Smooth muscle cell (in vitro differentiated cells): ENCODE results near the gene DYSF. TPM values are rescaled to one million over a fixed set of nuclear protein-coding genes. Genes with fewer than 3 reads are reported as not detected.

Experiments used
- DNase-seq: peaks from one replicate; lab custom pipeline; 2025; ENCODE audit not compliant: unreplicated experiment; lab: John Stamatoyannopoulos, UW
- H2AFZ ChIP-seq: fragments of 200-600 bp; sonication (generic); 2 replicates; pipeline ENCODE4 v1.6.0; 2016; ENCODE audit warnings: antibody characterized with exemption, low read depth, mild to moderate bottlenecking
- H3F3A ChIP-seq: fragments of 200-600 bp; sonication (generic); 2 replicates; pipeline ENCODE4 v1.6.0; 2017; ENCODE audit warnings: antibody characterized with exemption, low read depth
- H3K27ac ChIP-seq: fragments of 200-600 bp; sonication (generic); 2 replicates; pipeline ENCODE4 v1.5.1; 2016; ENCODE audit warnings: low read depth, mild to moderate bottlenecking
- H3K27me3 ChIP-seq: fragments of 200-600 bp; sonication (generic); 2 replicates; pipeline ENCODE4 v1.6.1; 2016; ENCODE audit warnings: low read depth, mild to moderate bottlenecking
- H3K36me3 ChIP-seq: fragments of 200-600 bp; sonication (generic); 2 replicates; pipeline ENCODE4 v1.5.1; 2016; ENCODE audit warnings: low read depth
- H3K4me1 ChIP-seq: fragments of 200-600 bp; sonication (generic); 2 replicates; pipeline ENCODE4 v1.5.1; 2016; ENCODE audit warnings: low read depth
- H3K4me2 ChIP-seq: fragments of 200-600 bp; sonication (generic); 2 replicates; pipeline ENCODE4 v1.6.0; 2016; ENCODE audit warnings: mild to moderate bottlenecking
- H3K4me3 ChIP-seq: fragments of 200-600 bp; sonication (generic); 2 replicates; pipeline ENCODE4 v1.5.1; 2016; ENCODE audit warnings: mild to moderate bottlenecking
- H3K79me2 ChIP-seq: fragments of 200-600 bp; sonication (generic); 2 replicates; pipeline ENCODE4 v1.6.0; 2016; ENCODE audit warnings: low read depth, mild to moderate bottlenecking
- H3K9ac ChIP-seq: fragments of 200-600 bp; sonication (generic); 2 replicates; pipeline ENCODE4 v1.6.0; 2016; ENCODE audit warnings: low read depth
- H3K9me3 ChIP-seq: fragments of 200-600 bp; sonication (generic); replicated peaks from 2 replicates; pipeline ENCODE4 v1.5.1; 2016; ENCODE audit warnings: low read depth
- H4K20me1 ChIP-seq: fragments of 200-600 bp; sonication (generic); 2 replicates; pipeline ENCODE4 v1.6.0; 2016; ENCODE audit warnings: low read depth
- CTCF ChIP-seq: fragments of 200-600 bp; sonication (generic); IDR thresholded peaks from 2 replicates; pipeline ENCODE4 v1.5.1; 2017; ENCODE audit warnings: borderline replicate concordance, mild to moderate bottlenecking, antibody characterized with exemption; ENCODE audit not compliant: insufficient read depth, poor library complexity, severe bottlenecking
- WGBS: methylation state at CpG from one replicate; pipeline ENCODE4 v1.1.7; 2016; ENCODE audit warnings: low lambda C conversion rate; 5-methylcytosine and 5-hydroxymethylcytosine counted together
- polyA plus RNA-seq: library from polyadenylated mRNA; unstranded; fragments of >200 nt; fragmentation: Nextera tagmentation; extraction: Ambion mirVana; gene quantifications from 2 replicates; pipeline ENCODE4 v1.2.1, GENCODE V29; 2016
- total RNA-seq: library from RNA; depleted of rRNA; stranded (reverse); fragments of >200 nt; gene quantifications from 2 replicates; pipeline ENCODE4 v1.2.3, GENCODE V29; 2014

Gene DYSF
- total and polyA plus RNA-seq, 2 experiments from 2014 or later: 0.64 to 1.6 TPM

GRCh38 chr2:71617266-71617665, 163.9 kb downstream of the DYSF start:
- no peaks in the 10 kb centered on the region for H4K20me1 ChIP-seq
- no peak overlapping the region for H3K9ac ChIP-seq
- no peak overlapping the region for H2AFZ ChIP-seq
- H3K79me2 ChIP-seq: no peaks in the 10 kb centered on the region
- no peaks in the 10 kb centered on the region for H3K9me3 ChIP-seq
- H3K4me1 ChIP-seq: no peaks in the 10 kb centered on the region
- WGBS: 98% methylated on average over 5 of the region's 5 CpGs
- DNase-seq: no peak
- no peak overlapping the region for H3K4me3 ChIP-seq
- no peaks in the 10 kb centered on the region for H3F3A ChIP-seq
- H3K27me3 ChIP-seq: no peaks in the 10 kb centered on the region
- no peak overlapping the region for H3K4me2 ChIP-seq
- H3K36me3 ChIP-seq: no peaks in the 10 kb centered on the region
- no peak overlapping the region for H3K27ac ChIP-seq
- TF ChIP-seq CTCF: no peak

GRCh38 chr2:71618327-71619113, 165.2 kb downstream of the DYSF start:
- Histone ChIP-seq H2AFZ (no peak overlapping the region), H3K27ac (no peak overlapping the region), H4K20me1 (no peaks in the 10 kb centered on the region), H3K27me3 (no peaks in the 10 kb centered on the region), H3K9me3 (no peaks in the 10 kb centered on the region), H3K9ac (no peak overlapping the region), H3K4me1 (no peaks in the 10 kb centered on the region), H3K4me2 (no peak overlapping the region), H3K79me2 (no peaks in the 10 kb centered on the region), H3F3A (no peaks in the 10 kb centered on the region), H3K36me3 (no peaks in the 10 kb centered on the region), H3K4me3 (no peak overlapping the region)
- no peak for TF ChIP-seq CTCF
- WGBS: 78% methylated on average over 11 of the region's 12 CpGs
- DNase-seq: no peak

- H3F3A ChIP-seq: no peaks in the 10 kb centered on the region
- no peaks in the 10 kb centered on the region for H3K36me3 ChIP-seq
- no peaks in the 10 kb centered on the region for H3K4me1 ChIP-seq
- H3K9me3 ChIP-seq: no peaks in the 10 kb centered on the region
- no peak for DNase-seq
- H3K27ac ChIP-seq: no peak overlapping the region
- H3K4me3 ChIP-seq: no peak overlapping the region
- no peak for TF ChIP-seq CTCF
- H3K79me2 ChIP-seq: no peaks in the 10 kb centered on the region
- no peak overlapping the region for H3K4me2 ChIP-seq
- no peak overlapping the region for H3K9ac ChIP-seq
- WGBS: 81% methylated on average over 15 of the region's 15 CpGs
- H4K20me1 ChIP-seq: no peaks in the 10 kb centered on the region
- H2AFZ ChIP-seq: no peak overlapping the region
- H3K27me3 ChIP-seq: no peaks in the 10 kb centered on the region
Observed at GRCh38 chr2:71619230-71619741, 165.9 kb downstream of the DYSF start.

GRCh38 chr2:71620116-71620515, 166.8 kb downstream of the DYSF start:
- no peaks in the 10 kb centered on the region for H3K4me1 ChIP-seq
- no peak overlapping the region for H2AFZ ChIP-seq
- no peak overlapping the region for H3K4me2 ChIP-seq
- no peak overlapping the region for H3K4me3 ChIP-seq
- no peaks in the 10 kb centered on the region for H3F3A ChIP-seq
- H4K20me1 ChIP-seq: no peaks in the 10 kb centered on the region
- no peaks in the 10 kb centered on the region for H3K79me2 ChIP-seq
- TF ChIP-seq CTCF: no peak
- no peaks in the 10 kb centered on the region for H3K9me3 ChIP-seq
- WGBS: 94% methylated on average over 6 of the region's 6 CpGs
- H3K36me3 ChIP-seq: no peaks in the 10 kb centered on the region
- no peak for DNase-seq
- H3K27ac ChIP-seq: no peak overlapping the region
- H3K9ac ChIP-seq: no peak overlapping the region
- H3K27me3 ChIP-seq: no peaks in the 10 kb centered on the region
